ENCODE data around the gene UBE4B.

Gene UBE4B

DNA sequence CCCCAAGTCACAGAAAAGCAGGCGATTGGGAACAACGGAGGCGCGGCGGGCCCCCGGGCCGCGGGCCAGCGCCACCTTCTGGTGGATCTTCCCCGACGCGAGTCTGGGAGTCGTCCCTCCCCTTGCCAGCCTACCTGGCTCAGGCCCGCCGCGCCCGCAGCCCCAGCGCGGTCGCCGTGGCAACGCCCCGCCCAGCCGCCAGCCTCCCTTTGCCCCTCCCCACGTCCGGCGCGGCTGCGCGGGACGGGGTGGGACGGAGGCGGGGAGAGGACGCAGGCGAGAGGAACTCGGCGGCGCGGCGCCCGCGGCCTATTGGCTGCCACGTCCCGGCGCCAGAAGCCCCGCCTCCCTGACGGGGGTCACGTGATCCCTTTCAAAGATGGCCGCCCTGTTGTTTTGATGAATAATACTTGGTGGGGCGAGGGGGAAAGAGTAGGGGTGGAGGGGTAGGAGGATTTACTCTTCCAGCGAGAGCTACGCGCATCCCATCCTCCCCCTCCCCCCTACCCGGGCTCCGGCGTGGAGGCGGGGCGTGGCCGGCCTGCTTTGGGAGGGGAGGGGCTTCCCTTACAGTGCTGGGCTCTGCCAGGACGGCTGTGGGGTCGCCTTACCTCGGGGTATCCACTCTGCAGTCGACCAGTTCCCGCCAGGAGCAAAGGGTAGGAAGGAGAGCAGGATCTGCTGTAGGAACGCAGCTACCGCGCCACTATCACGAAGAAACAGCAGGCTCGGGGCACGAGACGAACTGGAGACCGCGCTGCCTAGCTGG lies at the start of gene UBE4B:
Gene UBE4B (plus strand): TSS at position 369 of the 769 bp plus-strand sequence. CDS start 713 bp downstream, outside the sequence.
- peak; percentile 95 for DNase-seq (ENCODE audit: low read depth)
- peak within 1 kb of the TSS; percentile 98 for H3K4me3 ChIP-seq (ENCODE audit: control insufficient read depth, low read depth, low read length)
- TF ChIP-seq, protein P1, sequence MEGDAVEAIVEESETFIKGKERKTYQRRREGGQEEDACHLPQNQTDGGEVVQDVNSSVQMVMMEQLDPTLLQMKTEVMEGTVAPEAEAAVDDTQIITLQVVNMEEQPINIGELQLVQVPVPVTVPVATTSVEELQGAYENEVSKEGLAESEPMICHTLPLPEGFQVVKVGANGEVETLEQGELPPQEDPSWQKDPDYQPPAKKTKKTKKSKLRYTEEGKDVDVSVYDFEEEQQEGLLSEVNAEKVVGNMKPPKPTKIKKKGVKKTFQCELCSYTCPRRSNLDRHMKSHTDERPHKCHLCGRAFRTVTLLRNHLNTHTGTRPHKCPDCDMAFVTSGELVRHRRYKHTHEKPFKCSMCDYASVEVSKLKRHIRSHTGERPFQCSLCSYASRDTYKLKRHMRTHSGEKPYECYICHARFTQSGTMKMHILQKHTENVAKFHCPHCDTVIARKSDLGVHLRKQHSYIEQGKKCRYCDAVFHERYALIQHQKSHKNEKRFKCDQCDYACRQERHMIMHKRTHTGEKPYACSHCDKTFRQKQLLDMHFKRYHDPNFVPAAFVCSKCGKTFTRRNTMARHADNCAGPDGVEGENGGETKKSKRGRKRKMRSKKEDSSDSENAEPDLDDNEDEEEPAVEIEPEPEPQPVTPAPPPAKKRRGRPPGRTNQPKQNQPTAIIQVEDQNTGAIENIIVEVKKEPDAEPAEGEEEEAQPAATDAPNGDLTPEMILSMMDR (conservative IDR thresholded peaks at IDR 0.05; ENCODE audit: control insufficient read depth, insufficient read depth, low read depth, low read length), result peak; percentile 53

DNA sequence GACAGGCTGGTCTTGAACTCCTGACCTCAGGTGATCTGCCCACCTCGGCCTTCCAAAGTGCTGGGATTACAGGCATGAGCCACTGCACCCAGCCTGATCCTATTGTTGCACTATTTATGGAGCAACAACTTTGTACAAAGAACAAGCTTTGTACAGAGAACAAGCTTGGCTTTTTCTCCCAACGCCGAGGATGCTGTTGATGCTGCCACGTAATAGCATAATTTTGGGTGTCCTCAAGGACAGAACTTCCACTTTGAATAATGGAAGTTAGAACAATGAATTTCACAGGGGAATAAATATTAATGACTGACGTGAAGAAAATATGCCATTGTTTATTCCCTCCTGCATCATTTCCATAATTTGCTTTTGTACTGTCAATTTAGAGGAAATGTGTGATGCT lies 48.5 kb upstream of the UBE4B start:
- TF ChIP-seq, protein P1 (conservative IDR thresholded peaks at IDR 0.05; ENCODE audit: control insufficient read depth, insufficient read depth, low read depth, low read length), result no peak
- DNase-seq (ENCODE audit: low read depth), result no peak
- no peak overlapping the region for H3K4me3 ChIP-seq (ENCODE audit: control insufficient read depth, low read depth, low read length)

DNA sequence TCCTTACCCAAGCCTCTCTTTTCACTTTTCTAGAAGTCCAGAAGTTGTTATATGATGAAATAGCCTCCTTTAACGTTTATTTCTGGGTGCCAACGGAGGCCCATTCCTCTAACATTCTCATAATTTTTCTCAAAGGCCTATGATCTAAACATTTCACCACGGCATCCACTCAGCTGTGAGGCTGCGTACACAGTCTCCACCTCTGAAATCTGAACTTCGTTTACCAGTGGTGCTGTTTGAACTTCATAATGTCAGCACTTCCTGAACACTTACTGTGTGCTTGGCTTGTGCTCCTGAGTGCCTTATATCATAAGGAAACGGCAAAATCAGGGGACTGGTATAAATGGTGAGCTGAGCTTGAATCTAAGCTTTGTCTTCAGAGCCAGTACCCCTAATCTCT lies 47.8 kb upstream of the UBE4B start:
- TF ChIP-seq, protein P1 (conservative IDR thresholded peaks at IDR 0.05; ENCODE audit: control insufficient read depth, insufficient read depth, low read depth, low read length), result no peak
- H3K4me3 ChIP-seq (ENCODE audit: control insufficient read depth, low read depth, low read length), result no peak overlapping the region
- DNase-seq (ENCODE audit: low read depth), result no peak

DNA sequence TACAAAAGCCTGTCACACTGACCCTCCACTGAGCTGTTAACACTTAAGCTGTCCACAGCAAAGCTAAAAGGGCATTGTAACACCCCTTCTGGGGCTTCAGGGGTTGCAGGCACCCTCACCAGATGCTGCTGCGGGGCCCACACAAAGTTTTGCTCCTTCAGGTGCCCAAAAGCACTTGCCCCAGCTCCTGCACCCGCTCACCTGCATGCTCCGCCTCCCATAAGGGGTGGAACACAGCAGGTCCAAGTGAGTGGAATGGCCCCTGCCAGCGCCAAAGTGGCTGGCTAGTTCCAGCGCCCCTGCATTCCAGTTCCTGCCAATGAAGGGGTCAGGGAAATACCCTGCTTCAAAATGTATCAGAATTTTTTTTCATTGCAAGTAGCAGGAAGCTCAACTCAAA lies 43.0 kb upstream of the UBE4B start:
- TF ChIP-seq, protein P1 (conservative IDR thresholded peaks at IDR 0.05; ENCODE audit: control insufficient read depth, insufficient read depth, low read depth, low read length), result no peak
- DNase-seq (ENCODE audit: low read depth), result no peak
- no peak overlapping the region for H3K4me3 ChIP-seq (ENCODE audit: control insufficient read depth, low read depth, low read length)

DNA sequence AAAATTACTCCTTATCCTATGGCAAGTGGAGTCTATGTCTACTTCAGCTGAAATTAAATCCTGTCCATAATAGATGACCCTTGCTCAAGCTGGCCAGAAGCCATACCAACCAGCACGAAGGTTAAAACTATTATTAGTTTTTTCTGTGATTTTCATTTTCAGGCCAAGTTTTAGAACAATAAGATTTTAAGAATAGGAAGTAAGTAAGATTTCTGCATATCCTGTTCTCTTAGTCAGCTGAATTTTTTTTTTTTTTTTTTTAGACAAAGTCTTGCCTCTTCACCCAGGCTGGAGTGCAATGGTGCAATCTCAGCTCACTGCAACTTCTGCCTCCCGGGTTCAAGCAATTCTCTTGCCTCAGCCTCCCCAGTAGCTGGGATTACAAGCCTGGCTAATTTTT lies 41.8 kb upstream of the UBE4B start:
- TF ChIP-seq, protein P1 (conservative IDR thresholded peaks at IDR 0.05; ENCODE audit: control insufficient read depth, insufficient read depth, low read depth, low read length), result no peak
- H3K4me3 ChIP-seq (ENCODE audit: control insufficient read depth, low read depth, low read length), result no peak overlapping the region
- no peak for DNase-seq (ENCODE audit: low read depth)

DNA sequence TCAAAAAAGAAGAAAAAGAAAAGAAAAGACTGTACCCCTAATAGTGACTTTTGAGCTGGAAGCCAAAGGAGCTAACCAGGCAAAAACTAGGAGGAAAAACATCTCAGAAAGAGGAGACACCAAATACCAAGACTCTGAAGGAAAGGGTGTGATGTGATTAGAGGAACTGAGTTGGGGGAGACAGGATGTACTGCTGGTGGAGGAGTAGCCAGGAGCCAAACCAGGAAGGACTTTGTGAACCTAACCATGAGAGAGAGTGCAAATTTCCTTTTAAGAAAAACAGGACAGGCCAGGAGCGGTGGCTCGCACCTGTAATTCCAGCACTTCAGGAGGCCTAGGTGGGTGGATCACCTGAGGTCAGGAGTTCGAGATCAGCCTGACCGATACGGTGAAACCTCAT lies 39.8 kb upstream of the UBE4B start:
- H3K4me3 ChIP-seq (ENCODE audit: control insufficient read depth, low read depth, low read length), result no peak overlapping the region
- DNase-seq (ENCODE audit: low read depth), result no peak
- TF ChIP-seq, protein P1 (conservative IDR thresholded peaks at IDR 0.05; ENCODE audit: control insufficient read depth, insufficient read depth, low read depth, low read length), result no peak
